HG03135 (cell line): ENCODE data around the gene NUDT14.

Source experiments
- ATAC-seq: cut with Tn5 transposase; IDR thresholded peaks from one replicate; pipeline ENCODE4 v1.9.1; 2021; ENCODE audit warnings: mild to moderate bottlenecking, moderate library complexity; ENCODE audit not compliant: unreplicated experiment

The NUDT14 gene

DNA sequence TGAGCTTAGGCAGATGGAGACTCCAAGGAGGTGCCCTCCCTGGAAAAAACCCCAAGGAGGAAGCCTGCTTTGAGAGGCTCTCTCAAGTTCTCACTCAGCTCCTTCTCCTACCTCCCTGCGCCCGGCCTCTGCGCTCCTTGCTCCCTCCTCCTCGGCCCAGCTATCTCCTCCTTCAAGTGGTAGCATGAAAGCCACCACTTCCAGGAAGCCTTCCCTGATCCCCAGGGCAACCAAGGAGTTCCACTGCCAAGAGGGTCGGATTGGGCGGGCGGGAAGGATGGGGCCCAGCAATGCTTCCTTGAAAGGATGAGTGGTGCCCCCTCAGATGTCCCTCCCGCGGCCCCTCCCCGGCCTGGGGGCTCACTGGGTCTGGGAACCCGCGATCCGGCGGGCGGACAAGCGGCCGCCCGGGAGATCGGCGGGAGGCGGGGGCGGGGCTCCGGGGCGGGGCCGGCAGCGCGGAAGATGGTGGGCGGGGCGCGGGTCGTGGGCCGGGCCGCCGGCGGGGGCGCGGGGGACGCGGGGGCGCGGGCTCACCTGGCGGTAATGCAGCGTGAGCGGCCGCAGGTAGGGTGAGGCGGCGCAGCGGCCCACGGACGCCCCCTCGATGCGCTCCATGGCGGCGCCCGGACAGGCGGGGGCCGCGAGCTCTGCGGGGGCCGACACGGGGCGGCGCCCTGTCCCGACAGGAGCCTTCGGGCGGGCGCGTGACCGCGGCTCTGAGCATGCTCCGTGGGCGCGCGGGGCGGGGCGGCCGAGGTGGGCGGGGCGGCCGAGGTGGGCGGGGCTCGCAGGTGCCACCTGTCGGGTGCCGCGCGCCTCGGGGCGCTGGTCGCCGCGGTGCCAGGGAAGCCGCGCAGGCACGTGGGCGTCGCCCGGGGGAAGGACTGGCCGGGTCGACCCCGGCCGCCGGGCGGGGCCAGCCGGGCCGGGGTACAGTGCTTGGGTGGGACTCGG lies at the start of gene NUDT14:
NUDT14 (minus strand) TSS at position 721 of the 957 bp plus-strand sequence; CDS start at position 618, 103 bp downstream.
- no peak for ATAC-seq

DNA sequence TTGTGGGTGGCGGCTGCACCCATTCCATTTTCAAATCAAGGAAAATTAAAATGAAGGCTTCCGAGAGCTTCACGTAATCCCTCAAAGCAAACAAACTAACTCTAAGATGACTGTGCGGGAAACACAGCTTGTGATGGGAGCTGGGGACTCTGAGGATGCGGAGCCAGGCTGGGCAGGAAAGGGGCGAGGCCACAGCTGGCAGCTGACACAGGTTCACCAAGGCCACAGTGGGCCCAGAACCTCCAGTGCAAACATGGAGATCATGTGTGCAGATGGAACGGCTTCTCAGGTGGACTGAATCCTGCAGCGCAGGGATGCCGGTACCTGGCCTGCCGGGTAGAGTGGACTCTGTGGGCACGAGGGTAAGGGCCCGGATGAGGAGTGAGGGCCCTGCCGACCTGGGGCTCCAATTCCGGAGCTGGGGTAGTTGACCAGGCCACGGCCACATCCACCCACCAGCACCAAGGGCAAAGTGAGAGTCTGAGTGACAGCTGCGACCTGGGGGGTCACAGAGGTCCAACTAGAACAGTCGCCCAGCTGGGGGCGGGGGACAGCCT lies 48.1 kb upstream of the NUDT14 start:
- ATAC-seq = no peak

DNA sequence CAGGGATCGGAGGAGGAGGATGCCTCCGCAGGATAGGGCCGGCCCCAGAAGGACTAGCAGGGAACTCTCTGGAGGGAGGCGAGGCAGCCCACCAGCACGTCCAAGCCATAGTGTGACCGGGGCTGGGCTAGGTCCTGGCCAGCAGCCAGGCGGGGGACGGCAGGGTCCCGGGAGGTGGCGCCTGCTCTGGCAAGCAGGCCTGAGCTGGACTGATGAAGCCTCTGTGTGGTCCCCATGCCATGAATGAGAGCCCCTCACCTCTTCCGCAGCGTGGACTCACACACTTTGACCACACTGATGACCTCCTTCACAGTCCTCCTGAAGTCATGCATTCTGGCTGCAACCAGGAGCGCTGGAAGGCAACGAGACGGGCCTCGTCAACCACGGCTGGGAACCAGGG lies 47.5 kb upstream of the NUDT14 start:
- no peak for ATAC-seq

DNA sequence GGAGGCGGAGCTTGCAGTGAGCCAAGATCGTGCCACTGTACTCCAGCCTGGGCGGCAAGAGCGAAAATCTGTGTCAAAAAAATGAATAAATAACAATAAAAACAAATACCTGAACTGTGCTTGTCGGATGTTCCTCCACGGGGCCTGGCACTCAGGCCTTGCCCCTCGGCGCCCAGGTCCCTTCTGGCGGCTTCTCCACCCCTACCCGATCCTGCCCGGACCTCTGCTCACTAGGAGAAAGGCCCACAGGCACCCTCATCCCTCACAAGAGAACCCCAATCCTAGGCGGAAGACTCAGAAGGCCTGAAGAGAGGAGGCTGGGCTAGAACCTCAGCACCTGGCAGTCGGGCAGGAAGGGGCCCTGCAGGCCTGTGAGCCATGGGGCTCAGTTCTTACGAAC lies 46.2 kb upstream of the NUDT14 start:
- no peak for ATAC-seq

DNA sequence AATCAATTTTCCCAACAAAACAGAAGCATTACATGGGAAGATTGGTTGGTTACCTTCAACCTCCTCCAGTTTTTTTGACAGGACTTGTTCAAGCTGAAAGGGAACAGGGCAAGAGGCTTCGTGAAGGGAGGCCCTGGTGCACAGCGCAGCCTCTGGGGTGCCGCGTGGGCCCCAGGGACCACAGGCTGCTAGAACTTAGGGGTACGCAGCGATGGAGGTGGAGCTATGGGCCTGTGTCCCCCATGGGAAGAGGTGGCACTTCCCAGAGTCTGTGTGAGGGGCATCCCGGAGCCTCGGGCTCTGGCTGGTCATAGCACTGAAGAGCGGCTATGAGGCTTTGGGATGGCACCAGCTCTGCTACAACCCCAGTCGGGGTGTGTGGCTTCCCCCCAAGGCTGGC lies 45.1 kb upstream of the NUDT14 start:
- ATAC-seq = no peak

DNA sequence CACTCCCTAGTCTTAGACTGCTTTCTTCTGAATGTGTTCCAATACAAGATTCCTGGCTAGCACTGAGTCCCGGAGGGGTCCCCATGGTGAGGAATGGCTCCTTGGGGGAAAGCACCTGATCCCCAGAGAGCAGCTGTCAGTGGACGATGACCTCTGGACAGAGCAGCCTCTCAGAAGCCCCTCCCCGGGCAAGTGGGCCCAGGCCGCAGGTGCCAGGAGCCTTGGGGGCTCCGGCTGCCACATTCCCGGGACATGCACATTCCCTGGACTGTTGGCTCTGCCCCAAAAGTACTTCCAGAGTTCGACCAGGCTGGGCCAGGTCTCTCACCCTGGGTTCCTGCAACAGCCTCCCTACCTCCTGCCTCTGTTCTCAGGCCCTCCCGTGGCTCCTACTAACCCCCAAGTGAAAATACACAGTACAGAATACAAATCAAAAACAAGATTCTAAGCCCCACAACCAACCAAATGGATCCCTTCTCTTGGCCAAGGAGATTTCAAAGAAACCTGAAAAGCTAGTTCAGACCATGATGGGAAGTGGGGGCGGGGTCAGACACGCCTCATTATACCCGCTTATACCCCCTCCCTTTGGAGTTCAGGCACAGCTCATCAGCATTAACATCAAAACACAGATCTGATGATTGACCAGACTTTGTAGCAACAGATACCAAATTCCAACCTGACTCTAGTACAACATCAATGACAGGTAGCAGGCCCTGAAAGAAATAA lies 43.9 kb upstream of the NUDT14 start:
- ATAC-seq = no peak

DNA sequence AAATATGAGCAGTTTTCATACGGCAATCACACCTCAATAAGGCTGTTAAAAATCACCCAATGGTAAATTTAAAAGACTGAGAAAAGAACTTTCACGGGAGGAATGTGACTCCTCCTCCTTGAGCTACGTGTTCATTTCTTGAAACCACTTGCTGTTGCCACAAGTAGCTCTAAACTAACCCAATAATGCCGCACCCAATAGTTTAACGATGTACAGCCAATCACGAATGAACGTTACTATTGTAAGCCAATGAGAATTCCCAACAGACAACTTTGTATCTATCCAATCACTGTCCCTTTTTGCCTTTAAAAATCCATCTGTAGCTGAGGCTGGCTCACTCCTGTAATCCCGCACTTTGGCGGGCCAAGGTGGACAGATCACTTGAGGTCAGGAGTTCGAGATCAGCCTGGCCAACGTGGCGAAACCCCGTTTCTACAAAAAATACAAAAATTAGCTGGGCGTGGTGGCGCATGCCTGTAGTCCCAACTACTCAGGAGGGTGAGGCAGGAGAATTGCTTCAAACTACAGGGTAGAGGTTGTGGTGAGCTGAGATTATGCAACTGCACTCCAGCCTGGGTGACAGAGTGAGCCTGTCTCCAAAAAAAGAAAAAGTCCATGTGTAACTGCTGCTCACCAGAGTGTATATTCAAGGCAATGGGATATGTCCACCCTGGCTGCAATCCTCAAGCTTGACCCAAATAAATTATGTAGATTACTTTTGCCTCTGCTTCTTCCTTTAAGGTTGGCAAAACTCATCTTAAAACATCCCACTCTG lies 42.8 kb upstream of the NUDT14 start:
- ATAC-seq = no peak

DNA sequence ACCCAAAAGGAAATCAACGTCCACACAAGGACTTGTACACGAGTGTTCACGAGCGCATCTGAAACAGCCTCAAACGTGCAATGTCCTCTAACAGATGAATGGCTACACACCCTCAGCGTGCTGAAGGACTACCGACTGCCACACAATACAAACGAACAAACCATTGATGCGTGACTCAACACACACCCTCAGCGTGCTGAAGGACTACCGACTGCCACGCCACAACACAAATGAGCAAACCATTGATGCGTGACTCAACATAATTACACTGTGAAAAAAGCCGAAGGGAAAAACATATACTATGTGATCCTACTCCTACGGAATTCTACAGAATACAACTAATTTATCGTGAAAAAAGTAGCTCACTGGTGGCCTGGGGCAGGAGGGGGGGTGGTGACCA lies 42.1 kb upstream of the NUDT14 start:
- ATAC-seq = no peak

DNA sequence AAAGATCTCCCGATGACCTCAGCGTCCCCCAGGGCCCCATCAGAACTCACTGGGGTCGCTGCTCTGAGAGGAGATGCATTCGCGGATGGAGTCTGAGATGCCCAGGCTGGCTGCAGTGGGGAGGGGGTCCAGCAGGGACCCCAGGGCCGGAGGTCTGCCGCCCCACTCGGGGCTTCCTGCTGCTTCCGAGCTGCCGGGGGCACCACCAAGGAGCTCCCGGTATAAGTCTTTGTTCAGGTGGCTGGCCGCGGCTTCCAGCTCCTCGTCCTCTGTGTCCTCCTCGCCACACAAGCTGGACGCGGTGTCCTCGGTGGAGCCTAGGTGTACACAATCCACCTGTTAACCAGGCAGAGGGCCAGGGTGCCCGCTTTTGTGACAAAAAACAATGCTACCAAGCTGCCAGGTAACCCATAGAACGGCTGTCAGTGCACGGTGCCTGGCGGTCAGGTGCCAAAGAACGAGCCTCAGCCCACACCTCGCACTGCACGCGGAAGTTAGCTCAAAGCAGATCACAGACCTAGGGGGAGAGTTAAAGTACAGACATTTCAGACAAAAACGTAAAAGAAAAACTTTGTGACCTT lies 40.6 kb upstream of the NUDT14 start:
- no peak for ATAC-seq

DNA sequence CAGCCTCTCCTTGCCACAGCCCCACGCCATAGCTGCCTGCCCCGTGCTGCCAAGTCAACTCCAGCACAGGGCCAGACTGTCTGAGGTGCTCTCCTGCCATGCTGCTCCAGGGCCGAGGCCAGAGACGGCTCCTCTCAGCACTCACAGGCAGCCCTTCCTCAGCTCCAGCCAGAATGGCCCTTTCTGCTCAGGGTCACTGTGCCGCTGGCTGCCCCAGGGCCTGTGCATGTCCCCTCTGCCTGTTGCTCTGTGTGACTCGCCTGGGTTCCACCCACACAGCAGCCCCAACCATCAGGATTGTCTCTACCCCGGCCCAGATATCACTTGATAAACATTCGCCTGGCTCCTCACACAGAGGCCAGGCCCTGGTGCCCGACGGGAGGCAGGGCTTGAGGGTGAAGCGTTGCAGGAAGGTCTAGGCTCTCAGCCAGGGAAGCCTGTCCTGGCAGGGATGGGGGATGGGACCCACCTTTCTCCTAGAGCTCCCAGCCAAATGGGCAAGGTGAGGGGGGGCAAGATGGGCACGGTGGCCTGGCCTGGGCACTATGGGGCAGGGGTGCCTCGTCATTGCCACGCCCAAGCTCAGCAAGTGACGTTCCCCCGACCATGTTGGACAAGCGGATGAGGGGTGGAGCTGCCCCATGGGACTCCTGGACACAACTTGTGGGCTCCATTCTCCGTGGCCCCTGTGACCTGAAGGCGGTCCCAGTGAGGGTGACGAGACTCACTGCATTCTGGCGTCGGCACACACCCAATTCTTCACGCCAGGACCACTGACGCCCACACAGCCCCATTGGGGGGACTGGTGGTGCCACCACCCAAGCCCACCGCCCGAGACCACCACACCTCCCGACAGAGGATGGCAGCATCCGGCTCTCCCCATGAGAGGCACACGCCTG lies 39.8 kb upstream of the NUDT14 start:
- no peak for ATAC-seq

DNA sequence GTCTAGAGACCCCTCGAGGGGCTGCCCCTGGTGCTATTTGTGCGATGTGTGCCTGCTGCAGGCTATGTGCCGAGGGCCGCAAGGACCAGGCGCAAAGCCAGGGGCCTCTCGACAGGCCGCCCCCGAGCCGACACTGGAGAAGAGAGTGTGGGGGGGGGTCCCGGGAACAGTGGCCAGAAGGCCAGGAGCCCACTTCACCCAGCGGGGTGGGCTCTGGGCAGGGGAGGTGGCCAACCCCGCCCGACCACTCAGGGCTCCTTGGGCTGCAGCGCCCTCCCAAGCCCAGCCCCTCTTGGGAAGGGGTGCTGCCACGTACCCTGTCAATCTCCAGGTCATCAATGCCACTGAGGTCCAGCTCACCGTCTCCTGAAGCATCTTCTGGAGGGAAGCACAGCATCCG lies 38.6 kb upstream of the NUDT14 start:
- ATAC-seq = no peak

DNA sequence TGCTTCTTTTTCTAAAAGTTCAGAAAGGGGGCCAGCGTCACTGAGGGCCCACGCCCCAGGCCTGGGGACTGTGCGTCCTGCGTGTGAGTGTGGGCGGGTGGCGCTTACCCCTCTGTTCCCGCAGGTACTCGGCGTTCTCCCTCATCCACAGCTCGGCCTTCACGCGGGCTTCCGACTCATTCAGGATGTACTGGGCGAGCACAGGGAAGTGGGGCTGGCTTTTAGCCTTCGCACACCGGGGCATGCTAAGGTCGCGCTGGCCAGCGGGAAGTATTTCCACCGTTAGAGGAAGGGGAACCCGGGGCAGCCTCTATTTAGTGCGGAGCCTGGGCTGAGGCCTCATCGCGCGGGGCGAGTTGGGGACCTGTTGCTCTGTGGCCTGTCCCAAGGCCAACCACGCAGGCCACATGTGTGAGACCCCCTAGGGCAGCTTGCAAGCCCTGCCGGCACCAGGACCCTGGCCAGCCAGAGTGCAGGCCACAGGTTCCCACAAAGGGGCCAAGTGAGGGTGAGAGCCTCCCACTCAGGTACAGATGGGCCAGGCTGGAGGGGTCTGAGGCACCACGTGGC lies 38.0 kb upstream of the NUDT14 start:
- no peak for ATAC-seq

DNA sequence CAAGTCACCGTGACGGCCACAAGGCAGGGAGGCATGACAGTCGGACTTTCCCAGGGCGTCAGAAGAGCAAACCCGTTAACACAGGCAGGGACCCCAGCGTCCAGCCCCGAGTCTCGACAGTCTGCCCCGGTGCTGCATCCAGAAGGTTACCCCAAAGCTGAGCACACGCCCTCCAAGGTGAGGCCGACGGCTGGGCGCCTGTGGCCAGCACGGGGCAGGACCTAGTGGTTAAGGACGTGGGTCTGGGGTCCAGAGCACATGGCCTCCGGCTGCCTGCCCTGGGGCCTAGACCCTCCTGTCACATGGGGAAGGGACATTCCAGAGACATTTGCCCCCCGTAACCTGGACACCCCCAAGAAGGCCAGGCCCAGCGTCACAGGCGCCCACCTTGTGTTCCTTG lies 37.5 kb upstream of the NUDT14 start:
- no peak for ATAC-seq

DNA sequence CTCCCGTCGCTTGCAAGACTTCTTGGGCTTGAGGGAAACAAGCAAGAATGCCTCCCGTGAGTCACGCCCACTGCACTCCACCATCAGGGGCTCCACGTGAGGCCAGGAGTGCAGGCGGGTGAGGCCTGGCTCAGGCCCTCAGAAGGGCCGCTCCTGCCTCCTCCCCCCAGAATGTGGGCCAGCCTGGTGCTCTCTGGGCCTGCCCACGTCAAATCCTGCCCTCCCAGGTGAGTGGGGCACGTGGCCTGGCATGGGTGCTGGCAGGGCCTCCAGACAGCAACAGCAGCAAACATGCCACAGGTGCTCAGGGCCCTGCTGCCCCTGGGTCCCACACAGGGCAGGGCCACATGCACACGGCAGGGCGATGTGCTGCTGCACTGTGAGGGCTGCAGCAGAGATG lies 36.7 kb upstream of the NUDT14 start:
- ATAC-seq = no peak

DNA sequence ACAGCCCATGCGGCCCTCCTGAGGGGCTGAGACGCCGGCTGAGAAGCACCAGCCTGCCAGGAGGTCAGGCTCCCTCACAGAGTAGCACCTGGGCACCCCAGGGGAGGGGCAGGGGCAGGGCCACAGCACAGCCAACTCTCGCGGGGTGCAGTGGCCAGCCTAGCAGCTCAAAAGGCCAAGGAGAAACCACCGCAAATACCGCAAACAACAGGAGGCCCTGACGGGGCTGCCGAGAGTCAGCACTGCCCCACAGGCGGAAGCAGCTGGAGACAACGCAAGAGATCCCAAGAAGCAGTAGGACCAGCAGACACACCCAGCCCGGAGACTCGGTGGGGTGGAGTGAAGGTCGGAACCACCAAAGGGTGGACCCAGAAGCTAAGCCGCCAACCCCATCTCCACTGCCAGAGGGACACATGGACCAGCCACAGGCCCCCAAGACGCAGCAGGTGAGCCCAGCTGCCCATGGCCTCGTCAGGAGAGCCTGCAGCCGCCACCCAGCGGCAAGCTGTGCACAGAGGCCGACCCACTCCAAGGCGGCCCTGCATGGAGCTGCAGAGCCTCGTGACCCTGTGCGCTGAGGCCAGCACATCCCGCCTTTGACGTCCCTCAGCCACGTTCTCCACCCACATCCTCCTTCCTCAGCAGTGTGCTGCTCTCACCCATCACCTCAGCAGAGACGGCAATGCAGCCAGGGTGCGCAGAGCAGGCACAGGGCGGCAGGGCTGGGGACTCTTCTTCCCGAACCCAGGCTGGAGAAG lies 35.6 kb upstream of the NUDT14 start:
- ATAC-seq = no peak

DNA sequence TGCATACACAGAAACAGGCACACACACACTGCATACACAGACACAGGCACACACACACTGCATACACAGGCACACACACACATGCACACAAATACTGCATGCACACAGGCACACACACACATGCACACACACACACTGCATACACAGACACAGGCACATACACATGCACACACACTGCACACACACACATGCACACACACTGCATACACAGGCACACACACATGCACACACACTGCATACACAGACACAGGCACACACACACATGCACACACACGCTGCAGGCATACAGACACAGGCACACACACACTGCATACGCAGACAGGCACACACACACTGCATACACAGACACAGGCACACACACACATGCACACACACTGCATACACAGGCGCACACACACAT lies 34.5 kb upstream of the NUDT14 start:
- ATAC-seq = no peak

DNA sequence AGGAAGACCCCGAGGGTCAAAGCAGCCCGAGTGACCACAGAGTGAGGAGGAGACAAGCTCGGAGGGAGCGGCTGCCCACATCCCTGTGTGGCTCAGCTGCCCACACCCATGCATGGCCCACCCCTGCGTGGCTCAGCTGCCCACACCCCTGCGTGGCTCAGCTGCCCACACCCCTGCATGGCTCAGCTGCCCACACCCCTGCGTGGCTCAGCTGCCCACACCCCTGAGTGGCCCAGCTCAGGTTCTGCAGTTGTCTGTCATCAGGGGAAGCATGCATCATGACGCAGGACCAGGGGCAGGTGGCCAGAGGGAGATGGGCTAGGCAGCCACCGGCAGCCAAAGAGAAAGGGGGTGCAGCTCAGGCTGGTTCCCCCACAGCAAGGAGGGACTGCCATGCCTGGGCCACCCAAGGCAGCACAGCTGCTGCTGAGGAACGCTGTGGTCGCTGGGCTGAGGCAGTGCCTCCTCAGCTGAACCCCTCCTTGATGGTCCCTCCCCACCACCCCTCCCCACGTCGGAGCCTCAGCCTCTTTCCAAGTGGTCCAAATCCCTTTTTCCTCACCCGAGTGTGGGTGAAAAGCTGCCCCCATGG lies 33.3 kb upstream of the NUDT14 start:
- ATAC-seq = no peak

DNA sequence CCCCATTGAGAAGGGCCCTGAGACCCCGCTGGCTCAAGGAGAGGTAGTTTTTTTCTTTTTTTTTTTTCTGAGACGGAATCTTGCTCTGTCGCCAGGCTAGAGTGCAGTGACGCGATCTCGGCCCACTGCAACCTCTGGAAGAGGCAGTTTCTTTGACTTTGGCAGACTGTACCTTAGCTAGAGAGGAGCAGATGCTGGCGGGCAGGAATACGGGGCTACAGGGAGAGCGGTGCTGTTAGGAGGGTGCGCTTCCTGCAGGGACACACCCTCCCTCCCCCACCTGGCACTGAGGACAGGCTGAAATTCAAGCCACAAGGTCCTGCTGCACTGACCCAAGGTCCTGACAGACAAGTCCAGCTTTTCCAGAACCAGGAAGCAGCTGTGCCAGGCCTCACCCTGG lies 32.2 kb upstream of the NUDT14 start:
- ATAC-seq = no peak
